ENCODE results near the gene DNAH12.
"Not testable (repeated sequence)": the region's sequence is repeated elsewhere in the genome, so short reads cannot be mapped to it uniquely, and the experiment has no call there.

The DNAH12 gene

DNA sequence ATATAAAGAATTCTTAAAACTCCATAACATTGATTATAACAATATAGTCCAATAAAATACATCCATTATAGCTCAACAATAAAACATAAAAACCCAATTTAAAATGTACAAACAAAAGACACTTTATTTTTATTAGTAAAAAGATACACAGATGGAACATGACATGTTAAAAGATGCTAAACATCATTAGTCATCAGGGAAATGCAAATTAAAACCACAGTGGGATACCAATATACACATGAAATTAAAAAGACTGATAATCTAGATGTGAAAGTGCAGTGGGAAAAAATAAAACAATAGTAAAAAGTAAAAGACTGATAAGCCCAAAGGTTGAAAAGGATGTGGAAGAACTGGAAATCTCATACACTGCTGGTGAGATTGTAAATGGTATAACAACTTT, 46.2 kb downstream of the DNAH12 start:
- Histone ChIP-seq H3K36me3 (replicated peaks; ENCODE audit: insufficient read depth, low read length) (no peaks in the 10 kb centered on the region), H3K9me2 (replicated peaks; ENCODE audit: insufficient read depth, low read length) (no peaks in the 10 kb centered on the region), H3K27ac (ENCODE audit: low read length) (no peak overlapping the region), H3K4me3 (ENCODE audit: low read length) (no peak overlapping the region), H3K4me1 (ENCODE audit: low read length) (no peaks in the 10 kb centered on the region), H3K9ac (ENCODE audit: low read length) (no peak overlapping the region), H3F3A (ENCODE audit: insufficient read depth, low read length) (no peaks in the 10 kb centered on the region), H4K20me1 (ENCODE audit: insufficient read depth, low read length) (no peaks in the 10 kb centered on the region), H2AFZ (ENCODE audit: low read length) (no peak overlapping the region), H3K27me3 (replicated peaks; ENCODE audit: insufficient read depth, low read length) (no peaks in the 10 kb centered on the region), H3K9me3 (replicated peaks; ENCODE audit: insufficient read depth, low read length) (no peaks in the 10 kb centered on the region), H3K79me2 (ENCODE audit: low read length) (no peaks in the 10 kb centered on the region), H3K4me2 (ENCODE audit: low read depth, low read length) (no peak overlapping the region)
- TF ChIP-seq EZH2phosphoT487 (IDR thresholded peaks at IDR 0.05; ENCODE audit: low read length) (no peak), EZH2 (optimal IDR thresholded peaks at IDR 0.05; ENCODE audit: low read depth, low read length) (no peak), CTCF (IDR thresholded peaks at IDR 0.05; ENCODE audit: low read length) (no peak)
- no peak for DNase-seq

DNA sequence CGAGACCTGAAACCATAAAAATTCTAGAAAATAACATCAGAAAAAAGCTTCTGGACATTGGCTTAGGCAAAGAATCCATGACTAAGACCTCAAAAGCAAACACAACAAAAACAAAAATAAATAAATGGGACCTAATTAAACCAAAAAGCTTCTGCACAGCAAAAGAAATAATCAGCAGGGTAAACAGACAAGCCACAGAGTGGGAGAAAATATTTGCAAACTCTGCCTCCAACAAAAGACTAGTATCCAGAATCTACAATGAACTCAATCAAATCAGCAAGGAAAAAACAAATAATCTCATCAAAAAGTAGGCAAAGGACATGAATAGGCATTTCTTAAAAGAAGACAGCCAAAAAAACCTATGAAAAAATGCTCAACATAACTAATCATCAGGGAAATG, 59.6 kb downstream of the DNAH12 start:
- TF ChIP-seq CTCF (IDR thresholded peaks at IDR 0.05; ENCODE audit: low read length) (no peak), EZH2 (optimal IDR thresholded peaks at IDR 0.05; ENCODE audit: low read depth, low read length) (no peak)
- H3K4me1 ChIP-seq (ENCODE audit: low read length): no peaks in the 10 kb centered on the region
- no peaks in the 10 kb centered on the region for H3K9me2 ChIP-seq (replicated peaks; ENCODE audit: insufficient read depth, low read length)
- H3K4me3 ChIP-seq (ENCODE audit: low read length): no peak overlapping the region
- no peaks in the 10 kb centered on the region for H3K79me2 ChIP-seq (ENCODE audit: low read length)
- no peaks in the 10 kb centered on the region for H3K9me3 ChIP-seq (replicated peaks; ENCODE audit: insufficient read depth, low read length)
- no peak overlapping the region for H3K9ac ChIP-seq (ENCODE audit: low read length)
- H4K20me1 ChIP-seq (ENCODE audit: insufficient read depth, low read length): no peaks in the 10 kb centered on the region
- H3K27me3 ChIP-seq (replicated peaks; ENCODE audit: insufficient read depth, low read length): no peaks in the 10 kb centered on the region
- H3K4me2 ChIP-seq (ENCODE audit: low read depth, low read length): no peak overlapping the region
- H3F3A ChIP-seq (ENCODE audit: insufficient read depth, low read length): no peaks in the 10 kb centered on the region
- DNase-seq: no peak
- no peak overlapping the region for H2AFZ ChIP-seq (ENCODE audit: low read length)
- H3K27ac ChIP-seq (ENCODE audit: low read length): no peak overlapping the region
- H3K36me3 ChIP-seq (replicated peaks; ENCODE audit: insufficient read depth, low read length): no peaks in the 10 kb centered on the region

DNA sequence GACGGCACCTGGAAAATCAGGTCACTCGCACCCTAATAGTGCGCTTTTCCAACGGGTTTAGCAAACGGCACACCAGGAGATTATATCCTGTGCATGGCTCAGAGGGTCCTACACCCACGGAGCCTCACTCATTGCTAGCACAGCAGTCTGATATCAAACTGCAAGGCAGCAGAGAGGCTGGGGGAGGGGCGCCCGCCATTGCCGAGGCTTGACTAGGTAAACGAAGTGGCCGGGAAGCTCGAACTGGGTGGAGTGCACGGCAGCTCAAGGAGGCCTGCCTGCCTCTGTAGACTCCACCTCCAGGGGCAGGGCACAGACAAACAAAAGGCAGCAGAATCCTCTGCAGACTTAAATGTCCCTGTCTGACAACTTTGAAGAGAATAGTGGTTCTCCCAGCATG, 67.0 kb downstream of the DNAH12 start:
- H2AFZ ChIP-seq (ENCODE audit: low read length); H3K4me1 ChIP-seq (ENCODE audit: low read length); H4K20me1 ChIP-seq (ENCODE audit: insufficient read depth, low read length); H3K9ac ChIP-seq (ENCODE audit: low read length); H3K4me2 ChIP-seq (ENCODE audit: low read depth, low read length); H3K4me3 ChIP-seq (ENCODE audit: low read length); H3K27me3 ChIP-seq (replicated peaks; ENCODE audit: insufficient read depth, low read length); H3K27ac ChIP-seq (ENCODE audit: low read length); H3K9me3 ChIP-seq (replicated peaks; ENCODE audit: insufficient read depth, low read length); H3K36me3 ChIP-seq (replicated peaks; ENCODE audit: insufficient read depth, low read length); H3K9me2 ChIP-seq (replicated peaks; ENCODE audit: insufficient read depth, low read length); H3F3A ChIP-seq (ENCODE audit: insufficient read depth, low read length); DNase-seq; H3K79me2 ChIP-seq (ENCODE audit: low read length): not testable (repeated sequence)

- no peak overlapping the region for H3K9ac ChIP-seq (ENCODE audit: low read length)
- no peak overlapping the region for H3K27ac ChIP-seq (ENCODE audit: low read length)
- H2AFZ ChIP-seq (ENCODE audit: low read length): no peak overlapping the region
- TF ChIP-seq CTCF (IDR thresholded peaks at IDR 0.05; ENCODE audit: low read length): no peak
- no peak for TF ChIP-seq EZH2phosphoT487 (IDR thresholded peaks at IDR 0.05; ENCODE audit: low read length)
- TF ChIP-seq EZH2 (optimal IDR thresholded peaks at IDR 0.05; ENCODE audit: low read depth, low read length): no peak
- H3K9me3 ChIP-seq (replicated peaks; ENCODE audit: insufficient read depth, low read length): no peaks in the 10 kb centered on the region
- H4K20me1 ChIP-seq (ENCODE audit: insufficient read depth, low read length): no peaks in the 10 kb centered on the region
- H3K79me2 ChIP-seq (ENCODE audit: low read length): no peaks in the 10 kb centered on the region
- H3F3A ChIP-seq (ENCODE audit: insufficient read depth, low read length): no peaks in the 10 kb centered on the region
- H3K4me3 ChIP-seq (ENCODE audit: low read length): no peak overlapping the region
- no peak overlapping the region for H3K4me2 ChIP-seq (ENCODE audit: low read depth, low read length)
- no peaks in the 10 kb centered on the region for H3K36me3 ChIP-seq (replicated peaks; ENCODE audit: insufficient read depth, low read length)
- no peaks in the 10 kb centered on the region for H3K9me2 ChIP-seq (replicated peaks; ENCODE audit: insufficient read depth, low read length)
- no peak for DNase-seq
- no peaks in the 10 kb centered on the region for H3K27me3 ChIP-seq (replicated peaks; ENCODE audit: insufficient read depth, low read length)
- no peaks in the 10 kb centered on the region for H3K4me1 ChIP-seq (ENCODE audit: low read length)
Measured at GRCh38 chr3:57464801-57465200, 79.3 kb downstream of the DNAH12 start.

All from MM.1S (cell line).